HL-60 (cell line): ENCODE measurements around the gene NOVA1.

Experiments used
- GABPA ChIP-seq: IDR thresholded peaks from 2 replicates; pipeline ENCODE4 v1.6.1; 2012; ENCODE audit warnings: low read depth
- POLR2AphosphoS5 ChIP-seq: IDR thresholded peaks from 2 replicates; pipeline ENCODE4 v1.6.1; 2012; ENCODE audit warnings: low read depth
- TF ChIP-seq, protein P1 (sequence below): IDR thresholded peaks from one replicate; pipeline ENCODE4 v1.5.1; 2011; ENCODE audit warnings: low read length, control low read depth, inconsistent platforms; ENCODE audit not compliant: insufficient read depth
- TF ChIP-seq, protein P2 (sequence below): IDR thresholded peaks from 2 replicates; pipeline ENCODE4 v1.6.1; 2012; ENCODE audit warnings: low read depth; ENCODE audit not compliant: insufficient replicate concordance

DNA sequence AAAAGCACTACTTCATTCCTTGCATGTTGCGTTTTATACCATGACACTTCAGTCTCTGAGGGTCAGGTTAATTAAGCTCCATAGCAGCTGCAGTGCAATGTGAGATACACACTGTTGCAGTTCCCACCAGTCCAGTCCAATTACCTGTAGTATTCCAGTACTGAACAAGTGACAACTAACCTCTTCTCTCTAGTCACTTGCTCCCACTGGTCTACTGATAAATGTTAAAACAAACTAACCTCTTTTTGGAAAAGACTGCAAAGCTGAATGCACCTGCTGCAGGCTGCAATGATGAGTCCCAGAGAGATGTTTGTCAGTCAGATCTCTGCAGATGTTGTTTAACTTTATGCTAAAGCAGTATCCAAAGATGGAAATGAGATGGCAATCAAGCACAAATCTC lies 7.9 kb downstream of the NOVA1 start:
- TF ChIP-seq, protein P1, sequence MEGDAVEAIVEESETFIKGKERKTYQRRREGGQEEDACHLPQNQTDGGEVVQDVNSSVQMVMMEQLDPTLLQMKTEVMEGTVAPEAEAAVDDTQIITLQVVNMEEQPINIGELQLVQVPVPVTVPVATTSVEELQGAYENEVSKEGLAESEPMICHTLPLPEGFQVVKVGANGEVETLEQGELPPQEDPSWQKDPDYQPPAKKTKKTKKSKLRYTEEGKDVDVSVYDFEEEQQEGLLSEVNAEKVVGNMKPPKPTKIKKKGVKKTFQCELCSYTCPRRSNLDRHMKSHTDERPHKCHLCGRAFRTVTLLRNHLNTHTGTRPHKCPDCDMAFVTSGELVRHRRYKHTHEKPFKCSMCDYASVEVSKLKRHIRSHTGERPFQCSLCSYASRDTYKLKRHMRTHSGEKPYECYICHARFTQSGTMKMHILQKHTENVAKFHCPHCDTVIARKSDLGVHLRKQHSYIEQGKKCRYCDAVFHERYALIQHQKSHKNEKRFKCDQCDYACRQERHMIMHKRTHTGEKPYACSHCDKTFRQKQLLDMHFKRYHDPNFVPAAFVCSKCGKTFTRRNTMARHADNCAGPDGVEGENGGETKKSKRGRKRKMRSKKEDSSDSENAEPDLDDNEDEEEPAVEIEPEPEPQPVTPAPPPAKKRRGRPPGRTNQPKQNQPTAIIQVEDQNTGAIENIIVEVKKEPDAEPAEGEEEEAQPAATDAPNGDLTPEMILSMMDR, result no peak
- TF ChIP-seq POLR2AphosphoS5, result no peak
- TF ChIP-seq, protein P2, sequence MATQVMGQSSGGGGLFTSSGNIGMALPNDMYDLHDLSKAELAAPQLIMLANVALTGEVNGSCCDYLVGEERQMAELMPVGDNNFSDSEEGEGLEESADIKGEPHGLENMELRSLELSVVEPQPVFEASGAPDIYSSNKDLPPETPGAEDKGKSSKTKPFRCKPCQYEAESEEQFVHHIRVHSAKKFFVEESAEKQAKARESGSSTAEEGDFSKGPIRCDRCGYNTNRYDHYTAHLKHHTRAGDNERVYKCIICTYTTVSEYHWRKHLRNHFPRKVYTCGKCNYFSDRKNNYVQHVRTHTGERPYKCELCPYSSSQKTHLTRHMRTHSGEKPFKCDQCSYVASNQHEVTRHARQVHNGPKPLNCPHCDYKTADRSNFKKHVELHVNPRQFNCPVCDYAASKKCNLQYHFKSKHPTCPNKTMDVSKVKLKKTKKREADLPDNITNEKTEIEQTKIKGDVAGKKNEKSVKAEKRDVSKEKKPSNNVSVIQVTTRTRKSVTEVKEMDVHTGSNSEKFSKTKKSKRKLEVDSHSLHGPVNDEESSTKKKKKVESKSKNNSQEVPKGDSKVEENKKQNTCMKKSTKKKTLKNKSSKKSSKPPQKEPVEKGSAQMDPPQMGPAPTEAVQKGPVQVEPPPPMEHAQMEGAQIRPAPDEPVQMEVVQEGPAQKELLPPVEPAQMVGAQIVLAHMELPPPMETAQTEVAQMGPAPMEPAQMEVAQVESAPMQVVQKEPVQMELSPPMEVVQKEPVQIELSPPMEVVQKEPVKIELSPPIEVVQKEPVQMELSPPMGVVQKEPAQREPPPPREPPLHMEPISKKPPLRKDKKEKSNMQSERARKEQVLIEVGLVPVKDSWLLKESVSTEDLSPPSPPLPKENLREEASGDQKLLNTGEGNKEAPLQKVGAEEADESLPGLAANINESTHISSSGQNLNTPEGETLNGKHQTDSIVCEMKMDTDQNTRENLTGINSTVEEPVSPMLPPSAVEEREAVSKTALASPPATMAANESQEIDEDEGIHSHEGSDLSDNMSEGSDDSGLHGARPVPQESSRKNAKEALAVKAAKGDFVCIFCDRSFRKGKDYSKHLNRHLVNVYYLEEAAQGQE, result no peak
- no peak for TF ChIP-seq GABPA
